Measurements from ENCODE around the gene EGR1.
A peak's percentile ranks its signal among the peaks of the same experiment; 100 is the strongest.
"Not testable (repeated sequence)": the region's sequence is repeated elsewhere in the genome, so short reads cannot be mapped to it uniquely, and the experiment has no call there.

Gene EGR1

DNA sequence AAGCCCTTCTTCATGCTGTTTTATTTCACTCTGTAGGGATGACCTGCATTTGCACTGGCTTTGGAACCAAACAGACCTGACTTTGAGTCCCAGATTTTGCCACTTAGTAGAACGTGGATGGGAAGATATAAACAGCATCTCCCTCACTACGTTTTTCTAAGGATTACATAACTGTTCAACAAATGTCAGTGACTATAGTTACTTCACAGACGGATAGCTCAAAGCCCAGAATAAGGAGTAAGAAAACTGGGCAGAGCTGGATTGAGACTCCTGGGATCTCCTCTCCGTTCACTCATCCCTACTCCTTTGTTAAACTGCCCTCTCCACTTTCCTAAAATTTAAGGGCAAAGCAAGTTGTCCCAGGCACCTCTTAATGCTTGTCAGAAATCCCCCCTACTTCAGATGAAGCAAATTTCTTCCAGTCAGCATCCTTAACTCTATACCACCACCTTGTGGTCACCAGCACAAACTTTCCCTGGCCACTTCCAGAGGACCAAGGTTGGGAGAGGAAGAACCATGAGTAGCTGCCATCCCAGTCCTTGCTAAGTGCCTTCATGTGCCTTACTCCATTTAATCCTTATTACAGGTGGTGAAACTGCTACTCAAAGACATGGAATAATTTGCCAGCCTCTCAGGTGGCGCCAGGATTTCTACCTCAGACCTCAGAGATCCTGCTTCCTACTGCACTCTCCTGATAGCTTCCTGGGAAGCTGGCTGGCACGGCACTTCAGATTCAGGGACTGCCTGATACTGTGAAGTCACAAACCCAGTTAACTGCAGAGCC is 38.4 kb downstream of the EGR1 start:
- H3K4me1 ChIP-seq (ENCODE audit: control insufficient read depth in 1 of 2, insufficient read depth in 1 of 2, low read depth in 1 of 2, low read length in 1 of 2): peaks cover 0 to 4% of the 10 kb centered on the region in 2 experiments

DNA sequence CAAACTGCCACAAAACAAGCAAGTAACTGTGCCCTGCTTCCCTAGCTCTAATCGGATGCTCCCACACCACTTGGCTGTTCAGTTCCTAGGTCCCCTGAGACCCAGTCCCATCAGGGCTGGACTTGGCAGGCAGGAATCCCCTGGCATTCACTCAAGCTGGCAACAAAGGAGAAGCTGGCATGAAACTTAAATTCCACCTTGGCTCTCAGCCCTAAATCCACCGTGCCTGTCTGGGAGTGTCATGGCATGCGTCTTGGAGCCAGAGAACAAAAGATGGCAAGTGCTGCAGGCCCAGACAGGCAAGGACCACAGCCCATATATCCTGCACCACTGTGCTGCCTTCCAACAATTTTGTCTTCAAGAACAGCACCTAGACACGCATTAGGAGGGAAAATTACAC is 39.5 kb downstream of the EGR1 start:
- Histone ChIP-seq H3K36me3 (peaks cover 44% of the 10 kb centered on the region), H3K9me3 (no peaks in the 10 kb centered on the region), H3K4me1 (ENCODE audit: control insufficient read depth in 1 of 2, insufficient read depth in 1 of 2, low read depth in 1 of 2, low read length in 1 of 2) (peaks cover 0 to 4% of the 10 kb centered on the region in 2 experiments), H3K4me3 (ENCODE audit: low read depth in 1 of 2, low read length in 1 of 2) (no peak overlapping the region), H3K27ac (no peak overlapping the region), H3K27me3 (no peaks in the 10 kb centered on the region)
- TF ChIP-seq, protein P1, sequence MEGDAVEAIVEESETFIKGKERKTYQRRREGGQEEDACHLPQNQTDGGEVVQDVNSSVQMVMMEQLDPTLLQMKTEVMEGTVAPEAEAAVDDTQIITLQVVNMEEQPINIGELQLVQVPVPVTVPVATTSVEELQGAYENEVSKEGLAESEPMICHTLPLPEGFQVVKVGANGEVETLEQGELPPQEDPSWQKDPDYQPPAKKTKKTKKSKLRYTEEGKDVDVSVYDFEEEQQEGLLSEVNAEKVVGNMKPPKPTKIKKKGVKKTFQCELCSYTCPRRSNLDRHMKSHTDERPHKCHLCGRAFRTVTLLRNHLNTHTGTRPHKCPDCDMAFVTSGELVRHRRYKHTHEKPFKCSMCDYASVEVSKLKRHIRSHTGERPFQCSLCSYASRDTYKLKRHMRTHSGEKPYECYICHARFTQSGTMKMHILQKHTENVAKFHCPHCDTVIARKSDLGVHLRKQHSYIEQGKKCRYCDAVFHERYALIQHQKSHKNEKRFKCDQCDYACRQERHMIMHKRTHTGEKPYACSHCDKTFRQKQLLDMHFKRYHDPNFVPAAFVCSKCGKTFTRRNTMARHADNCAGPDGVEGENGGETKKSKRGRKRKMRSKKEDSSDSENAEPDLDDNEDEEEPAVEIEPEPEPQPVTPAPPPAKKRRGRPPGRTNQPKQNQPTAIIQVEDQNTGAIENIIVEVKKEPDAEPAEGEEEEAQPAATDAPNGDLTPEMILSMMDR (IDR thresholded peaks at IDR 0.05): no peak

More for the DNA sequence above, 38.4 kb downstream of the EGR1 start:
- Histone ChIP-seq H3K4me3 (ENCODE audit: low read depth in 1 of 2, low read length in 1 of 2) (no peak overlapping the region), H3K27me3 (no peaks in the 10 kb centered on the region), H3K36me3 (peaks cover 32% of the 10 kb centered on the region), H3K27ac (no peak overlapping the region), H3K9me3 (no peaks in the 10 kb centered on the region)
- TF ChIP-seq, protein P1 (IDR thresholded peaks at IDR 0.05): peak; percentile 82

DNA sequence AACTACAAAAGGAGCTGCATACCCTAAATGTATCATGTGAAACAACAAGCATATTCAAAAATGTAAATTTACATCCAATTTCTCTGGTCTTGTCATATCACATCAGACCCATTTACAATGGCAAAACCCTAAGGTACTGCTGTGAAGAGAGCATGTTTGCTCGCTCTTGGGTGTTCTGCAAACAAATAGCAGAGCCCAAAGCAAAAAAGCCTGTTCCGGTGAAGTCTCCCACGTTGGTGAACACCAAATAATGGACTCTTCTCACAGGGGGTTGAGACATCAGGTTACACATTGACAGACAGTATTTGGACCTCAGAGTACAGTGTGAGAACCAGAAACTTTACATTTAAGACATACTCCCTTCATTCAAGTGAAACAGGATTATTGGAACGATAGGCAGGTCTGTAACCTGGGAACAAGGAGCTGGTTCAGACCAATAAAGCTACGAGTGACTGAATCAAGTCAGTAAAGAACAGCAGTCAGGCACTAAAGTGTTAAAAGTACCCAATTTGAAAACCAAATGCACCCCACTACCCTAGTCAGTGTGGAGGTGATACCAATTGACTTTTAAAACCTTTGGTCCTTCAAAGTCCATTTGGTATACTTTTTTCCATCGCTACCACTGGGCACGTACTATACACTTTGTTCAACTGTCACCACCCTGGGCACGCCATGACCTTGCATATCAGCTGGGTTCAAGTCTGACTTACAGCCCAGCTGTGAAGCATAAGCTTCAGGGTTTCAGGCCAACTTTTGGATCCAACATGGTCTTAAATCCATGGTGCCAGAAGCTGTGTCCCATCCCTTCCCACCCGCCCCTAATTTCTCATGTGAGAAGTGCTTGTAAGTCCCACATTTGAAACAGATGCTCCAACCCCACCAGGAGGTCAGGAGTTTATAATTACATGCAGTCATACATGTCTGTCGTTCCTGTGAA is 41.4 kb downstream of the EGR1 start:
- no peak overlapping the region for H3K27ac ChIP-seq
- TF ChIP-seq, protein P1 (IDR thresholded peaks at IDR 0.05): no peak
- H3K36me3 ChIP-seq: peaks cover 62% of the 10 kb centered on the region
- H3K27me3 ChIP-seq: no peaks in the 10 kb centered on the region
- H3K4me3 ChIP-seq (ENCODE audit: low read depth in 1 of 2, low read length in 1 of 2): no peak overlapping the region
- H3K9me3 ChIP-seq: no peaks in the 10 kb centered on the region
- peaks cover 0 to 4% of the 10 kb centered on the region in 2 experiments for H3K4me1 ChIP-seq (ENCODE audit: control insufficient read depth in 1 of 2, insufficient read depth in 1 of 2, low read depth in 1 of 2, low read length in 1 of 2)

DNA sequence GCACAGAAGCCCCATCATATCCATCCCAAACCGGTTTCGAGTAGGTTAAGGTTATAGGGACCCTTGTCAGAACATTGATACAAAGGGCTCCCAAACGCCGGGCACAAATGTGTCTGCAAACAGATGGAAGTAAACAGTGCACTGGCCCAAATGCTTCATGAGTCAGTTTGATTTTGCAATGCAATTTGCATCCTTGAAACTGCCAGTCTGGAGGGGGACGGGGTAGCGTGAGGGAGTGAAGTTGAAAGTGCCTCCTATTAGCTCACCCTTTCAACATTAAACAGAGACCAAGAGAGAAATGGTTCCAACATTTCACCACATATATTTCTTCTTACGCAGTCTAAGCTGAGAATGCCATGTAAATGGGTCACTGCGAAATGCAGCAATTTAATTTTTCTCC is 42.2 kb downstream of the EGR1 start:
- Histone ChIP-seq H3K27ac (peak overlapping the region; percentile 33), H3K36me3 (peaks cover 67% of the 10 kb centered on the region)
- H3K9me3 ChIP-seq; H3K4me1 ChIP-seq (ENCODE audit: control insufficient read depth in 1 of 2, insufficient read depth in 1 of 2, low read depth in 1 of 2, low read length in 1 of 2); H3K4me3 ChIP-seq (ENCODE audit: low read depth in 1 of 2, low read length in 1 of 2); H3K27me3 ChIP-seq: not testable (repeated sequence)

DNA sequence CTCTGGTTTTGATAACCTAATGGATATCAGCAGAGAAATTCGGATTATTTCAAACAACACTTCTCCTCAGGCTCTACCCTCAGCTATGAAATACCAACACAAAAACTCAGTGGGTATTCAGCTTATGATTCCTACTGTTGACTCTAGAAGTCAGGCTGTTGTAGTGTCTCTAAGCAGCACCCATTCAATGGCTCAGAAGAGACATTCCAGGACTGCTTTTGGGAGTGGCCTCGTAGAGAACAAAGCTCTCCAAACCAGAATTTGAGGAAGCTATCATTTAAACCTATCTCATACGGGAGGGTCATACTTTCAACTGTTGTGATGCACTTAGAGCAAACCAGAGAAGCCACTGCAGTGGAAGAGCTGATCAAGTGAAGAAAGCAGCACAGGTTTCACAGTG is 43.7 kb downstream of the EGR1 start:
- Histone ChIP-seq H3K27me3 (no peaks in the 10 kb centered on the region), H3K4me3 (ENCODE audit: low read depth in 1 of 2, low read length in 1 of 2) (no peak overlapping the region), H3K9me3 (no peaks in the 10 kb centered on the region), H3K36me3 (peaks cover 82% of the 10 kb centered on the region), H3K4me1 (ENCODE audit: control insufficient read depth in 1 of 2, insufficient read depth in 1 of 2, low read depth in 1 of 2, low read length in 1 of 2) (peaks cover 0 to 4% of the 10 kb centered on the region in 2 experiments), H3K27ac (peak overlapping the region; percentile 0)
- TF ChIP-seq, protein P1 (IDR thresholded peaks at IDR 0.05): no peak

All from neutrophil (primary cell).